Karpas-422 (cell line): ENCODE measurements around the gene BTNL9. TPM values are rescaled to one million over a fixed set of nuclear protein-coding genes. Genes with fewer than 3 reads are reported as not detected.
"Not testable (repeated sequence)": the region's sequence is repeated elsewhere in the genome, so short reads cannot be mapped to it uniquely, and the experiment has no call there.

Source experiments
- DNase-seq: peaks from one replicate; pipeline ENCODE4 v3.0.0-alpha.2; 2015
- H2AFZ ChIP-seq: fragments of 200-600 bp; sonication (generic); 2 replicates; pipeline ENCODE4 v1.6.1; 2014; ENCODE audit warnings: antibody characterized with exemption, low read length, mixed read lengths
- H3K27ac ChIP-seq: fragments of 200-600 bp; sonication (generic); 2 replicates; pipeline ENCODE4 v1.5.1; 2014; ENCODE audit warnings: mild to moderate bottlenecking, low read length, moderate library complexity
- H3K27me3 ChIP-seq: fragments of 200-600 bp; sonication (generic); 2 replicates; pipeline ENCODE4 v1.6.1; 2014; ENCODE audit warnings: low read length, mixed read lengths
- H3K36me3 ChIP-seq: fragments of 200-600 bp; sonication (generic); 2 replicates; pipeline ENCODE4 v1.6.1; 2014; ENCODE audit warnings: low read length, mixed read lengths; ENCODE audit not compliant: insufficient read depth
- H3K4me1 ChIP-seq: fragments of 200-600 bp; sonication (generic); 2 replicates; pipeline ENCODE4 v1.6.1; 2014; ENCODE audit warnings: mild to moderate bottlenecking, low read length, mixed read lengths
- H3K4me2 ChIP-seq: fragments of 200-600 bp; sonication (generic); 2 replicates; pipeline ENCODE4 v1.6.1; 2014; ENCODE audit warnings: low read length, low read depth, mild to moderate bottlenecking; ENCODE audit not compliant: poor library complexity, severe bottlenecking
- H3K4me3 ChIP-seq: fragments of 200-600 bp; sonication (generic); 2 replicates; pipeline ENCODE4 v1.5.1; 2014; ENCODE audit warnings: mild to moderate bottlenecking, antibody characterized with exemption, low read length, mixed read lengths
- H3K79me2 ChIP-seq: fragments of 200-600 bp; sonication (generic); 2 replicates; pipeline ENCODE4 v1.6.1; 2014; ENCODE audit warnings: mild to moderate bottlenecking, low read length, mixed read lengths
- H3K9ac ChIP-seq: fragments of 200-600 bp; sonication (generic); 2 replicates; pipeline ENCODE4 v1.6.0; 2014; ENCODE audit warnings: low read length
- H3K9me2 ChIP-seq: fragments of 200-600 bp; sonication (generic), shearing (Covaris generic); replicated peaks from 2 replicates; pipeline ENCODE4 v1.6.0; 2014; ENCODE audit warnings: mild to moderate bottlenecking, low read length, moderate library complexity; ENCODE audit not compliant: insufficient read depth
- H3K9me3 ChIP-seq: fragments of 300-700, 200-600 bp; sonication (generic); 2 replicates; pipeline ENCODE4 v1.6.1; 2014; ENCODE audit warnings: low read length, mixed read lengths
- H4K20me1 ChIP-seq: fragments of 200-600 bp; sonication (generic); 2 replicates; pipeline ENCODE4 v1.6.1; 2014; ENCODE audit warnings: mild to moderate bottlenecking, antibody characterized with exemption, low read length, low read depth; ENCODE audit not compliant: insufficient read depth
- total RNA-seq: library from RNA; depleted of rRNA; stranded (reverse); fragments of >200 nt; shearing (Covaris generic); gene quantifications from 2 replicates; pipeline ENCODE4 v1.2.3, GENCODE V29; 2014; ENCODE audit warnings: low replicate concordance

The BTNL9 gene
- total RNA-seq, 1 experiment from 2014 or later = not detected

- H3K9me3 ChIP-seq, H2AFZ ChIP-seq, H3K79me2 ChIP-seq, H3K4me3 ChIP-seq, H4K20me1 ChIP-seq, H3K9me2 ChIP-seq, H3K9ac ChIP-seq, H3K27ac ChIP-seq, H3K27me3 ChIP-seq, H3K4me1 ChIP-seq, DNase-seq, H3K4me2 ChIP-seq, H3K36me3 ChIP-seq: not testable (repeated sequence)
Observed at GRCh38 chr5:181101030-181101641, 61.1 kb downstream of the BTNL9 start.

GRCh38 chr5:181101930-181102674 is 62.0 kb downstream of the BTNL9 start:
- not testable (repeated sequence) for H3K4me2 ChIP-seq, H3K9me3 ChIP-seq, H3K4me1 ChIP-seq, H4K20me1 ChIP-seq, H3K36me3 ChIP-seq, H3K9me2 ChIP-seq, H3K27ac ChIP-seq, H3K27me3 ChIP-seq, H2AFZ ChIP-seq, H3K4me3 ChIP-seq, H3K9ac ChIP-seq, DNase-seq, H3K79me2 ChIP-seq

GRCh38 chr5:181104259-181104568 is 64.1 kb downstream of the BTNL9 start:
- not testable (repeated sequence) for H3K27me3 ChIP-seq, DNase-seq, H3K9me3 ChIP-seq, H3K36me3 ChIP-seq, H3K4me2 ChIP-seq, H3K4me3 ChIP-seq, H3K9me2 ChIP-seq, H2AFZ ChIP-seq, H3K9ac ChIP-seq, H3K79me2 ChIP-seq, H3K27ac ChIP-seq, H3K4me1 ChIP-seq, H4K20me1 ChIP-seq

- not testable (repeated sequence) for DNase-seq
Observed at GRCh38 chr5:181104606-181105390, 64.7 kb downstream of the BTNL9 start.

GRCh38 chr5:181105391-181106025 is 65.4 kb downstream of the BTNL9 start:
- Histone ChIP-seq H4K20me1 (no peaks in the 10 kb centered on the region), H3K9me2 (no peaks in the 10 kb centered on the region), H3K9me3 (no peaks in the 10 kb centered on the region), H3K79me2 (no peaks in the 10 kb centered on the region), H3K27ac (no peak overlapping the region), H2AFZ (no peak overlapping the region), H3K4me1 (peaks cover 6% of the 10 kb centered on the region), H3K36me3 (no peaks in the 10 kb centered on the region), H3K4me2 (no peak overlapping the region), H3K27me3 (no peaks in the 10 kb centered on the region), H3K4me3 (no peak overlapping the region), H3K9ac (no peak overlapping the region)
- DNase-seq = no peak

More at GRCh38 chr5:181104606-181105390, 64.7 kb downstream of the BTNL9 start:
- not testable (repeated sequence) for H3K9me3 ChIP-seq, H3K27ac ChIP-seq, H3K9me2 ChIP-seq, H3K4me2 ChIP-seq, H4K20me1 ChIP-seq, H3K4me3 ChIP-seq, H2AFZ ChIP-seq, H3K4me1 ChIP-seq, H3K9ac ChIP-seq, H3K79me2 ChIP-seq, H3K27me3 ChIP-seq, H3K36me3 ChIP-seq

- Histone ChIP-seq H3K9me3 (no peaks in the 10 kb centered on the region), H3K27me3 (no peaks in the 10 kb centered on the region), H3K4me3 (no peak overlapping the region), H3K79me2 (no peaks in the 10 kb centered on the region), H3K4me1 (peaks cover 6% of the 10 kb centered on the region), H3K9me2 (no peaks in the 10 kb centered on the region), H3K4me2 (no peak overlapping the region), H2AFZ (no peak overlapping the region), H4K20me1 (no peaks in the 10 kb centered on the region), H3K36me3 (no peaks in the 10 kb centered on the region), H3K9ac (no peak overlapping the region), H3K27ac (no peak overlapping the region)
- no peak for DNase-seq
Observed at GRCh38 chr5:181107699-181108098, 67.6 kb downstream of the BTNL9 start.

GRCh38 chr5:181108578-181109165 is 68.6 kb downstream of the BTNL9 start:
- no peak overlapping the region for H3K4me2 ChIP-seq
- H3K9me2 ChIP-seq = no peaks in the 10 kb centered on the region
- H2AFZ ChIP-seq = no peak overlapping the region
- no peak for DNase-seq
- no peak overlapping the region for H3K27ac ChIP-seq
- H4K20me1 ChIP-seq = no peaks in the 10 kb centered on the region
- no peak overlapping the region for H3K9ac ChIP-seq
- no peaks in the 10 kb centered on the region for H3K36me3 ChIP-seq
- no peaks in the 10 kb centered on the region for H3K27me3 ChIP-seq
- peaks cover 6% of the 10 kb centered on the region for H3K4me1 ChIP-seq
- H3K79me2 ChIP-seq = no peaks in the 10 kb centered on the region
- no peaks in the 10 kb centered on the region for H3K9me3 ChIP-seq
- H3K4me3 ChIP-seq = no peak overlapping the region

- H3K4me1 ChIP-seq = peaks cover 6% of the 10 kb centered on the region
- no peak overlapping the region for H3K9ac ChIP-seq
- H3K79me2 ChIP-seq = no peaks in the 10 kb centered on the region
- no peaks in the 10 kb centered on the region for H3K9me3 ChIP-seq
- H4K20me1 ChIP-seq = no peaks in the 10 kb centered on the region
- H2AFZ ChIP-seq = no peak overlapping the region
- no peaks in the 10 kb centered on the region for H3K27me3 ChIP-seq
- no peak overlapping the region for H3K4me3 ChIP-seq
- no peaks in the 10 kb centered on the region for H3K9me2 ChIP-seq
- no peak overlapping the region for H3K4me2 ChIP-seq
- no peak for DNase-seq
- H3K27ac ChIP-seq = no peak overlapping the region
- no peaks in the 10 kb centered on the region for H3K36me3 ChIP-seq
Observed at GRCh38 chr5:181109489-181110013, 69.5 kb downstream of the BTNL9 start.
